GM23248 (cell line): ENCODE results near the gene GRIA1. TPM values are rescaled to one million over a fixed set of nuclear protein-coding genes. Genes with fewer than 3 reads are reported as not detected.

Experiments
- DNase-seq: peaks from one replicate; pipeline ENCODE4 v3.0.0-alpha.2; 2015
- H2AFZ ChIP-seq: fragments of 200-600 bp; sonication (generic); 2 replicates; pipeline ENCODE4 v1.6.1; 2016; ENCODE audit warnings: antibody characterized with exemption
- H3F3A ChIP-seq: fragments of 200-600 bp; sonication (generic); 2 replicates; pipeline ENCODE4 v1.6.1; 2016; ENCODE audit warnings: mild to moderate bottlenecking, antibody characterized with exemption, mixed run types; ENCODE audit not compliant: insufficient read depth
- H3K27ac ChIP-seq: fragments of 200-600 bp; sonication (generic); 2 replicates; pipeline ENCODE4 v1.5.1; 2016; ENCODE audit warnings: mild to moderate bottlenecking
- H3K27me3 ChIP-seq: fragments of 200-600 bp; sonication (generic); replicated peaks from 2 replicates; pipeline ENCODE4 v1.6.1; 2016; ENCODE audit warnings: mild to moderate bottlenecking; ENCODE audit not compliant: insufficient read depth
- H3K36me3 ChIP-seq: fragments of 200-600 bp; sonication (generic); 2 replicates; pipeline ENCODE4 v1.6.1; 2016; ENCODE audit warnings: low read depth, mild to moderate bottlenecking
- H3K4me1 ChIP-seq: fragments of 200-600 bp; sonication (generic); 2 replicates; pipeline ENCODE4 v1.6.1; 2016; ENCODE audit warnings: mild to moderate bottlenecking; ENCODE audit not compliant: insufficient read depth
- H3K4me2 ChIP-seq: fragments of 200-600 bp; sonication (generic); one replicate; pipeline ENCODE4 v1.6.1; 2016; ENCODE audit warnings: mild to moderate bottlenecking; ENCODE audit not compliant: unreplicated experiment
- H3K4me3 ChIP-seq: fragments of 200-600 bp; sonication (generic); 2 replicates; pipeline ENCODE4 v1.5.1; 2016; ENCODE audit warnings: mild to moderate bottlenecking
- H3K79me2 ChIP-seq: fragments of 200-600 bp; sonication (generic); 2 replicates; pipeline ENCODE4 v1.6.1; 2016; ENCODE audit warnings: mild to moderate bottlenecking; ENCODE audit not compliant: insufficient read depth
- H3K9ac ChIP-seq: fragments of 200-600 bp; sonication (generic); 2 replicates; pipeline ENCODE4 v1.6.1; 2016; ENCODE audit warnings: mild to moderate bottlenecking
- H3K9me2 ChIP-seq: fragments of 200-600 bp; sonication (generic); 2 replicates; pipeline ENCODE4 v1.6.1; 2016; ENCODE audit warnings: mixed run types, mild to moderate bottlenecking, moderate library complexity; ENCODE audit not compliant: insufficient read depth
- H3K9me3 ChIP-seq: fragments of 200-600 bp; sonication (generic); one replicate; pipeline ENCODE4 v1.6.1; 2017; ENCODE audit warnings: low read depth
- H4K20me1 ChIP-seq: fragments of 200-600 bp; sonication (generic); 2 replicates; pipeline ENCODE4 v1.6.0; 2016; ENCODE audit not compliant: insufficient read depth
- EZH2 ChIP-seq: fragments of 200-600 bp; sonication (generic); IDR thresholded peaks from 2 replicates; pipeline ENCODE4 v1.6.1; 2018; ENCODE audit warnings: antibody characterized with exemption, mild to moderate bottlenecking; ENCODE audit not compliant: insufficient read depth, poor library complexity, severe bottlenecking
- EZH2phosphoT487 ChIP-seq: fragments of 200-600 bp; sonication (generic); IDR thresholded peaks from 2 replicates; pipeline ENCODE4 v1.6.1; 2018; ENCODE audit warnings: antibody characterized with exemption, moderate library complexity, mild to moderate bottlenecking, low read depth; ENCODE audit not compliant: insufficient read depth
- WGBS, 2 experiments: methylation state at CpG; one replicate each; pipeline ENCODE4 v1.1.6; 2015 to 2017; ENCODE audit warnings: low lambda C conversion rate in 2 of 2, low coverage in 1 of 2; ENCODE audit errors: missing lambda C conversion rate in 2 of 2; 5-methylcytosine and 5-hydroxymethylcytosine counted together
- in situ Hi-C: fragments of 300-500 bp; cut with MboI; formaldehyde crosslinking; loops from 2 replicates; pipeline ENCODE4 v1.15.0; 2020
- polyA plus RNA-seq: library from polyadenylated mRNA; unstranded; fragments of >200 nt; fragmentation: Nextera tagmentation; extraction: Ambion mirVana; gene quantifications from 2 replicates; pipeline ENCODE4 v1.2.1, GENCODE V29; 2016
- total RNA-seq: library from RNA; depleted of rRNA; stranded (reverse); fragments of >200 nt; shearing (Covaris generic); gene quantifications from 2 replicates; pipeline ENCODE4 v1.2.3, GENCODE V29; 2014

The GRIA1 gene
- total and polyA plus RNA-seq, 2 experiments from 2014 or later, result 0.04 to 0.11 TPM

- in situ Hi-C loops, result no loop called here
- TF ChIP-seq EZH2 (no peak), EZH2phosphoT487 (no peak)
- H3F3A ChIP-seq, result peaks cover 39% of the 10 kb centered on the region
- H3K4me2 ChIP-seq, result no peak overlapping the region
- H3K27me3 ChIP-seq, result no peaks in the 10 kb centered on the region
- H3K36me3 ChIP-seq, result no peaks in the 10 kb centered on the region
- no peak overlapping the region for H3K9ac ChIP-seq
- no peak overlapping the region for H2AFZ ChIP-seq
- no peak overlapping the region for H3K27ac ChIP-seq
- no peak overlapping the region for H3K4me3 ChIP-seq
- no peaks in the 10 kb centered on the region for H3K79me2 ChIP-seq
- peaks cover 29% of the 10 kb centered on the region for H3K4me1 ChIP-seq
- no peak for DNase-seq
- H3K9me3 ChIP-seq, result no peaks in the 10 kb centered on the region
- no peaks in the 10 kb centered on the region for H3K9me2 ChIP-seq
- H4K20me1 ChIP-seq, result no peaks in the 10 kb centered on the region
- WGBS, 2 experiments, result 94 to 99% methylated on average over 3 of the region's 3 CpGs
Observed at GRCh38 chr5:153624451-153624765, 133.9 kb downstream of the GRIA1 start.

DNA sequence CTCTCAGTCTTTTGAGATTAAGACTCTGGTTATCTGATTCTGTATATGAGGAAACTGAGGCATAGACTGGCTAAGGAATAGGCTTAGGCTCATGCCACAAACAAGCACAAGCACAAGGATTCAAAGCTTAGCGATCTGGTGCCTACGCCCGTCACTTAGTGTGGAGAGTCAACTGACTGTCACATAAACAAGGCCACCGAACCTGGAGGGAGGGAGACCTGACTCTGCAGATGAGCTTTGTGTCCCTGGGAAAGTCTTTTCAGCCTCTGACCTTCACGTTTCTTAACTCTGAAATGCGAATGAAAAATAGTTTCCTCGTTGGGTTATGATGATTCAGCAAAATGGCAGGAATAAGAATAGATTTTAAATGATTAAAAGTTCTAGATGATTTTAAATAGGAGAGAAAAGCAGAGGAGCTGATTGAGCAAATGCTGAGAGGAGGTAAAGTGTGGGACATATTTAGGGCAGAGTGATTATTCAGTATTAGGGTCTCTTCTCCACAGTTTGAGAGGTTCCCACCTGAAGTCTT lies 135.4 kb downstream of the GRIA1 start:
- in situ Hi-C loops, result no loop called here
- H3K4me3 ChIP-seq, result no peak overlapping the region
- H3K36me3 ChIP-seq, result no peaks in the 10 kb centered on the region
- no peak overlapping the region for H3K9ac ChIP-seq
- no peak for DNase-seq
- H3K27ac ChIP-seq, result no peak overlapping the region
- H3K9me3 ChIP-seq, result no peaks in the 10 kb centered on the region
- no peaks in the 10 kb centered on the region for H3K79me2 ChIP-seq
- no peaks in the 10 kb centered on the region for H3K27me3 ChIP-seq
- no peaks in the 10 kb centered on the region for H3K9me2 ChIP-seq
- TF ChIP-seq EZH2, result no peak
- TF ChIP-seq EZH2phosphoT487, result no peak
- H2AFZ ChIP-seq, result no peak overlapping the region
- WGBS, 2 experiments, result 95 to 96% methylated on average over 7 of the region's 7 CpGs
- H3F3A ChIP-seq, result peaks cover 35% of the 10 kb centered on the region
- H3K4me2 ChIP-seq, result no peak overlapping the region
- peaks cover 30% of the 10 kb centered on the region for H3K4me1 ChIP-seq
- H4K20me1 ChIP-seq, result no peaks in the 10 kb centered on the region

DNA sequence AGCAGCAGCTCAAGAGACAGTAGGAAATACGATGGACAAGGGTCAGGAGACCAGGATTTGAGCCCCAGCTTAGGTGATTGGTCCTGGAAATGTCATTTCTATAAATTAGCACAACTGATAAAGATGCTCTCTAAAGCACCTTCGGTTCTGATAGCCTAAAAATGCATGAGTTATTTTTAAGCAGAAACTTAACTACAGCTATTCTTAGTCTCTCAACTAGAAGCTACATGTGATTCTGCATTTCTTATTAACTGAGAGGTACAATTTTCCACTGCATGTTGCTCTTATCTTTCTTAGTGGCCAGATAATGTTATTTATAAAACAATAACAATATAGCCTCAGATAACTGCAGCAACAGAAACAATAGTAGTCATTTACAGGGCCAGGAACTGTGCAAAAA lies 136.4 kb downstream of the GRIA1 start:
- no peak for TF ChIP-seq EZH2phosphoT487
- TF ChIP-seq EZH2, result no peak
- H3K9me3 ChIP-seq, result no peaks in the 10 kb centered on the region
- no peak overlapping the region for H3K4me2 ChIP-seq
- H4K20me1 ChIP-seq, result no peaks in the 10 kb centered on the region
- peaks cover 35% of the 10 kb centered on the region for H3K4me1 ChIP-seq
- in situ Hi-C loops, result no loop called here
- H2AFZ ChIP-seq, result no peak overlapping the region
- H3K36me3 ChIP-seq, result no peaks in the 10 kb centered on the region
- no peaks in the 10 kb centered on the region for H3K79me2 ChIP-seq
- H3F3A ChIP-seq, result peaks cover 35% of the 10 kb centered on the region
- no peak overlapping the region for H3K9ac ChIP-seq
- no peak for DNase-seq
- H3K27me3 ChIP-seq, result no peaks in the 10 kb centered on the region
- H3K27ac ChIP-seq, result no peak overlapping the region
- WGBS, 2 experiments, result 95 to 98% methylated on average over 2 of the region's 2 CpGs
- H3K9me2 ChIP-seq, result no peaks in the 10 kb centered on the region
- no peak overlapping the region for H3K4me3 ChIP-seq

DNA sequence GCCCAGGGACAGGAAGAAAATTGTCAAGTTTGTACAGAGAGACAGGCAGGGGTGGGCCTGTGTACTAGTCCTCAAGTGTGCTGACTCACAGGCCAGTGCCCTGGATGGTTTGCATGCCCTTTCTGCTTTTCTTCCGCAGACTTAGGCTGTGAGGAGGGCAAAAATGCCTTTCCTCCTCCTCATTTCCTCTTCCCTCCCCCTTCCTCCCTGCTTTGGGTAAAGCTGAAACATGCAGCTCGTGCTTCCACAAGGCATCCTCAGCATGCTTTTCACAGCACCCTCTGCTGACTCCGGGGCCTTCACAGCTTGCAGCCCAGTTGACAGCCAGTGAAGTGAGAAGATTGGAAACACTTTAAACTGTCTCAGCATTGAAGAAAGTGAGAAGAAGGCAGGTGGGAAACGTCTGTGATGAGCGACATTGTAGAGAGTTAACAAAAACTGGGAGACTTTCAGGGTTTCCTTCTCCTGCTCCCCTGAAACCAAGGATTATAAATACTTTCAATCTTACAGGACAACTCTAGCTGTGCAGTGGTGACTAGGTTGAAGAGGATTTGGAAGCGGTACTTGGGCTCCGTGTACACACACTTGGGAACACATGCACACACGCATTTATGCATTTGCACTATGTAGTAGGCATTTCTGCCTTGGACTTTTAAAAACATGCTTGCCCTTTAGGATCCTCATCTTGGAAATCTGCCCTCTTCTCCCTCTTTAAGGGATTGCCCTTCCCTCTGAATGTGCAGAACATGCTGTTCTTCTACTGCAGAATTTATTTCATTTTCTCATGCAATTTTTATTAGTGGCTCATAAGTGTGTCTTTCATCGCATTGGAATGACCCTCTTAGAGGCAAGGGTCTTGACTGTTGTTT lies 138.8 kb downstream of the GRIA1 start:
- no peaks in the 10 kb centered on the region for H3K27me3 ChIP-seq
- H4K20me1 ChIP-seq, result no peaks in the 10 kb centered on the region
- in situ Hi-C loops, result no loop called here
- H3K4me2 ChIP-seq, result peak overlapping the region; percentile 52
- H3K9me2 ChIP-seq, result no peaks in the 10 kb centered on the region
- H3K79me2 ChIP-seq, result no peaks in the 10 kb centered on the region
- peak overlapping the region; percentile 74 for H3K27ac ChIP-seq
- no peaks in the 10 kb centered on the region for H3K36me3 ChIP-seq
- H3K9me3 ChIP-seq, result no peaks in the 10 kb centered on the region
- H2AFZ ChIP-seq, result peak overlapping the region; percentile 64
- peaks cover 21% of the 10 kb centered on the region for H3F3A ChIP-seq
- H3K9ac ChIP-seq, result peak overlapping the region; percentile 35; the same call in 1 of the 2 replicates
- WGBS, 2 experiments, result 45% methylated on average over 9 of the region's 9 CpGs
- DNase-seq, result peak; percentile 96
- 0 out of 2 replicates have a peak overlapping the region, but pooled peaks have one; percentile 1 for H3K4me3 ChIP-seq
- H3K4me1 ChIP-seq, result peaks cover 40% of the 10 kb centered on the region
- no peak for TF ChIP-seq EZH2phosphoT487
